Left ventricle myocardium inferior (tissue), 1 donor: Measurements from ENCODE around the gene TNFAIP8L2. TPM values are rescaled to one million over a fixed set of nuclear protein-coding genes. Genes with fewer than 3 reads are reported as not detected.

Experiments used
- DNase-seq: peaks from one replicate; pipeline ENCODE4 v3.0.0-alpha.2; 2020
- H3K27ac ChIP-seq: fragments of 200-600 bp; replicated peaks from 2 replicates; pipeline ENCODE4 v1.8.0; 2021
- H3K27me3 ChIP-seq: fragments of 200-600 bp; 2 replicates; pipeline ENCODE4 v1.8.0; 2021; ENCODE audit warnings: low read depth
- H3K36me3 ChIP-seq: fragments of 200-600 bp; 2 replicates; pipeline ENCODE4 v1.8.0; 2021
- H3K4me1 ChIP-seq: fragments of 200-600 bp; 2 replicates; pipeline ENCODE4 v1.8.0; 2021
- H3K4me3 ChIP-seq: fragments of 200-600 bp; 2 replicates; pipeline ENCODE4 v1.8.0; 2021; ENCODE audit warnings: mild to moderate bottlenecking, moderate library complexity
- H3K9me3 ChIP-seq: fragments of 200-600 bp; replicated peaks from 2 replicates; pipeline ENCODE4 v1.8.0; 2021
- CTCF ChIP-seq: fragments of 200-600 bp; IDR thresholded peaks from 2 replicates; pipeline ENCODE4 v1.8.0; 2021; ENCODE audit warnings: antibody characterized with exemption, mild to moderate bottlenecking, borderline replicate concordance
- intact Hi-C: fragments of 100-400 bp; cut with micrococcal nuclease; formaldehyde crosslinking; loops from one replicate; pipeline ENCODE4 v1.11.0; 2022
- long read RNA-seq: library from polyadenylated mRNA; unstranded; transcript quantifications from one replicate; pipeline ENCODE4 v2.0.0, GENCODE V29; 2021
- total RNA-seq: library from RNA; stranded (reverse); fragmentation: NEBNext Ultra II Directional; extraction: Animal tissue kit (Norgen Biotek cat#: 25700); gene quantifications from one replicate; pipeline ENCODE4 v1.2.1, GENCODE V29; 2021
- donor health status: DM: no; HTN: yes; CAD: no; lungs with severe emphysema.

TNFAIP8L2 gene
- 0.88 TPM for total RNA-seq
- long read RNA-seq, partial matches to known transcripts, result 0 of 1 reads
- long read RNA-seq, other reads (novel, unspliced or antisense), result 0 of 1 reads

- TF ChIP-seq CTCF, result no peak
- H3K27ac ChIP-seq, result peak within 1 kb of the TSS; percentile 55
- peak within 1 kb of the TSS; percentile 43 for H3K4me3 ChIP-seq
- H3K36me3 ChIP-seq, result peaks cover 40% of the 10 kb centered on the region
- DNase-seq, result peak; percentile 58
- peaks cover 15% of the 10 kb centered on the region for H3K4me1 ChIP-seq
- no peaks in the 10 kb centered on the region for H3K9me3 ChIP-seq
- no peaks in the 10 kb centered on the region for H3K27me3 ChIP-seq
- intact Hi-C loops, result loop anchor here (5.0 kb wide), 1 partner anchor 59 kb away; no protein-coding TSS in a partner anchor
Observed at GRCh38 chr1:151156515-151156819, at the start of gene TNFAIP8L2. Gene TNFAIP8L2, plus strand, starts transcription at chr1:151156649. Its CDS starts 2,049 bp downstream, at chr1:151158698.

- Histone ChIP-seq H3K27me3 (no peaks in the 10 kb centered on the region), H3K27ac (no peak overlapping the region), H3K4me1 (no peaks in the 10 kb centered on the region), H3K36me3 (peaks cover 50% of the 10 kb centered on the region), H3K9me3 (no peaks in the 10 kb centered on the region), H3K4me3 (no peak overlapping the region)
- TF ChIP-seq CTCF, result no peak
- DNase-seq, result no peak
- intact Hi-C loops, result loop anchor here (2.0 kb wide), 1 partner anchor 30 kb away; no protein-coding TSS in a partner anchor
Observed at GRCh38 chr1:151106894-151107293, 49.6 kb upstream of the TNFAIP8L2 start.

DNA sequence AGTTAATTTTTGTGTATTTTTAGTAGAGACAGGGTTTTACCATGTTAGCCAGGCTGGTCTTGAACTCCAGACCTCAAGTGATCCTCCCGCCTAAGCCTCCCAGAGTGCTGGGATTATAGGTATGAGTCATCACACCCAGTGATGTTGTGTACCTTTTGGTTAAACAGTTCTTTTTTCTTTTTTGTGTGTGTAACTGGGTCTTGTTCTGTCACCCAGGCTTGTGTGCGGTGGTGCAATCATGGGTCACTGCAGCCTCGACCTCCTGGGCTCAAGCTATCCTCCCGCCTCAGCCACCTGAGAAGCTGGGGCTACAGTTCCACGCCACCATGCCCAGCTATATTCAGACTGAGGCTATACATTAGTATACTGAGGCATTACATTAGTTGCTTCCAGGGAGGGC lies 48.1 kb upstream of the TNFAIP8L2 start:
- TF ChIP-seq CTCF, result no peak
- Histone ChIP-seq H3K36me3 (peaks cover 49% of the 10 kb centered on the region), H3K4me3 (no peak overlapping the region), H3K4me1 (no peaks in the 10 kb centered on the region), H3K9me3 (no peaks in the 10 kb centered on the region), H3K27me3 (no peaks in the 10 kb centered on the region), H3K27ac (no peak overlapping the region)
- intact Hi-C loops, result no loop called here
- no peak for DNase-seq

- no peak overlapping the region for H3K27ac ChIP-seq
- no peaks in the 10 kb centered on the region for H3K27me3 ChIP-seq
- no peaks in the 10 kb centered on the region for H3K4me1 ChIP-seq
- peaks cover 56% of the 10 kb centered on the region for H3K36me3 ChIP-seq
- intact Hi-C loops, result no loop called here
- no peak for DNase-seq
- no peak overlapping the region for H3K4me3 ChIP-seq
- H3K9me3 ChIP-seq, result no peaks in the 10 kb centered on the region
- no peak for TF ChIP-seq CTCF
Observed at GRCh38 chr1:151113877-151114276, 42.6 kb upstream of the TNFAIP8L2 start.

GRCh38 chr1:151124763-151125403 lies 31.6 kb upstream of the TNFAIP8L2 start:
- no peak for DNase-seq
- no peak overlapping the region for H3K4me3 ChIP-seq
- H3K27ac ChIP-seq, result no peak overlapping the region
- H3K36me3 ChIP-seq, result peaks cover 14% of the 10 kb centered on the region
- intact Hi-C loops, result no loop called here
- H3K27me3 ChIP-seq, result no peaks in the 10 kb centered on the region
- H3K9me3 ChIP-seq, result no peaks in the 10 kb centered on the region
- H3K4me1 ChIP-seq, result no peaks in the 10 kb centered on the region
- no peak for TF ChIP-seq CTCF
